Chondrocyte (in vitro differentiated cells): ENCODE data around the gene KRTAP12-1. TPM values are rescaled to one million over a fixed set of nuclear protein-coding genes. Genes with fewer than 3 reads are reported as not detected.
"Not testable (repeated sequence)": the region's sequence is repeated elsewhere in the genome, so short reads cannot be mapped to it uniquely, and the experiment has no call there.

ENCODE experiments used
- DNase-seq: peaks from one replicate; pipeline ENCODE4 v3.0.0; 2021; ENCODE audit warnings: mixed read lengths, low spot score
- H3K27ac Mint-ChIP-seq: one replicate; pipeline ENCODE4 v1.8.0; 2021; ENCODE audit warnings: mild to moderate bottlenecking, moderate library complexity, mixed read lengths; ENCODE audit not compliant: unreplicated experiment
- H3K27me3 Mint-ChIP-seq: 2 replicates; pipeline ENCODE4 v1.8.0; 2021; ENCODE audit warnings: low read depth, mixed read lengths
- H3K36me3 Mint-ChIP-seq: 2 replicates; pipeline ENCODE4 v1.8.0; 2021; ENCODE audit warnings: low read depth, mixed read lengths
- H3K4me1 Mint-ChIP-seq: 2 replicates; pipeline ENCODE4 v1.8.0; 2021; ENCODE audit warnings: low read depth, mild to moderate bottlenecking, mixed read lengths
- H3K4me3 Mint-ChIP-seq: one replicate; pipeline ENCODE4 v1.8.0; 2021; ENCODE audit warnings: mild to moderate bottlenecking, moderate library complexity, mixed read lengths; ENCODE audit not compliant: unreplicated experiment
- H3K9me3 Mint-ChIP-seq: 2 replicates; pipeline ENCODE4 v1.8.0; 2021; ENCODE audit warnings: low read depth, mixed read lengths
- total RNA-seq: library from RNA; stranded (reverse); gene quantifications from 3 replicates; pipeline ENCODE4 v1.2.1, GENCODE V29; 2021
- TF ChIP-seq, protein P1 (sequence below): fragments of 200-600 bp; sonication (generic); IDR thresholded peaks from 2 replicates; pipeline ENCODE4 v1.5.0; 2021; ENCODE audit warnings: antibody characterized with exemption, mild to moderate bottlenecking, moderate library complexity

Gene KRTAP12-1
- total RNA-seq, 1 donor from 2014 or later = not detected

DNA sequence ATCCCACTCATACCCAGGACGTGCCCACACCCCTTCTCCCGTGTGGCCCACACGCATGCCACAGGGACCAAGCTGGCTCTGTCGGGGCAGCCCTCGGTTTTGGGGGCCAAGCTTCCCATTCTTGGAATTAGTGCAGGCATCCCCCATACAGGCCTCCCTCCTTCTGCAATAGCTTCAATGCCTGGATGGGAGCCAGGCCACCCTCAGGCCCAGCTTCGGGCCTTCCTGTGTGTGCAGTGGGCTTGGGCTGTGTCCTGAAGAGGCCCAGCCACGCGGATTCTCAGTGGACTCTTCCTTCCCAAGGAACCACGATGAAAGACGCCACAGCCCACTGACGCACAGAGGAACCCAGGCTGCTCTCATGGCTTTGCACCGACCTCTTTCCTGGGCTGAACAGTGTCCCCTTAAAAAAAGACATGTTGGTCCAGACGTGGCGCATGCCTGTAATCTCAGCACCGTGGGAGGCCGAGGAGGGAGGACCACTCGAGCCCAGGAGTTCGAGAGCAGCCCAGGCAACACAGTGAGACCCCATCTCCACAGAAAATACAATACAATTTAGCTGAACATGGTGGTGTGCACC, 32.4 kb downstream of the KRTAP12-1 start:
- no peak overlapping the region for H3K4me3 Mint-ChIP-seq
- peaks cover 6% of the 10 kb centered on the region for H3K36me3 Mint-ChIP-seq
- TF ChIP-seq, protein P1, sequence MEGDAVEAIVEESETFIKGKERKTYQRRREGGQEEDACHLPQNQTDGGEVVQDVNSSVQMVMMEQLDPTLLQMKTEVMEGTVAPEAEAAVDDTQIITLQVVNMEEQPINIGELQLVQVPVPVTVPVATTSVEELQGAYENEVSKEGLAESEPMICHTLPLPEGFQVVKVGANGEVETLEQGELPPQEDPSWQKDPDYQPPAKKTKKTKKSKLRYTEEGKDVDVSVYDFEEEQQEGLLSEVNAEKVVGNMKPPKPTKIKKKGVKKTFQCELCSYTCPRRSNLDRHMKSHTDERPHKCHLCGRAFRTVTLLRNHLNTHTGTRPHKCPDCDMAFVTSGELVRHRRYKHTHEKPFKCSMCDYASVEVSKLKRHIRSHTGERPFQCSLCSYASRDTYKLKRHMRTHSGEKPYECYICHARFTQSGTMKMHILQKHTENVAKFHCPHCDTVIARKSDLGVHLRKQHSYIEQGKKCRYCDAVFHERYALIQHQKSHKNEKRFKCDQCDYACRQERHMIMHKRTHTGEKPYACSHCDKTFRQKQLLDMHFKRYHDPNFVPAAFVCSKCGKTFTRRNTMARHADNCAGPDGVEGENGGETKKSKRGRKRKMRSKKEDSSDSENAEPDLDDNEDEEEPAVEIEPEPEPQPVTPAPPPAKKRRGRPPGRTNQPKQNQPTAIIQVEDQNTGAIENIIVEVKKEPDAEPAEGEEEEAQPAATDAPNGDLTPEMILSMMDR = no peak
- no peaks in the 10 kb centered on the region for H3K4me1 Mint-ChIP-seq
- DNase-seq = no peak
- H3K27ac Mint-ChIP-seq = no peak overlapping the region
- peaks cover 29% of the 10 kb centered on the region for H3K27me3 Mint-ChIP-seq
- peaks cover 5% of the 10 kb centered on the region for H3K9me3 Mint-ChIP-seq

DNA sequence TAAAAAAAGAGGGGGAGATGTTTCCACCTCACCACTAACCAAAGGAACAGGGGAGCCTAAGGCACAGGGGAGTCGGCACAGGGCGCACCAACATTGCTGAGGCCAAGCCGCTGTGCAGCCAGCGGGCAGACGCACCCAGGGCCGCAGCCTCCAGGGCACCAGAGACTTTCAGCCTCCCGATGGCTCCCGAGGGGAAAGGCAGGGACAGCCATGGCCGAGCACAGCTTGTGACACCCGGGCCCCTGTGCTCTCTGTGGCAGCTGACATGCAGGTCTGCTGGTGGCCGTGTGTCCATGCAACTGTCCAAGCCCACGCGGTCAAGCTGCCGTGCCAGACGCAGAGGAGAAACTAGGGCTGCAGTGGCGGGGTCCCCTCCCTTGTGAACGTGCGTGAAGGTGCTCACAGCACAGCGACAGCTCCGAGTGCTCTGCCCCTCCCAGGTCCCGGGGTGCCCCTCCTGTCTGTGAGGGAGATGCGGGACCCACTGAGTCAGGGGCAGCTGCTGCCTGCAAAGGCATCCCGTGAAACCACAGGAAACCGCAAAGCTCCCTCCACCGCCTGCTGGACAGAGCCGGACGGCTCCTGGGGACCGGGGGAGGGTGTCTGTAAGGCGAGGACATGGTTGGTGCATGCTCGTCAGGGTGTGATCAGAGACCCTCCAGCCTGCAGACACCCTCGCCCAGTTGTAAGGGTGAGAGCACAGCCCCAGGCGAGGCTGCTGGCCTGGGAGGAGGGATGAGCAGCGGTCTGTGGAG, 33.2 kb downstream of the KRTAP12-1 start:
- Mint-ChIP-seq H3K27me3 (peaks cover 26% of the 10 kb centered on the region), H3K4me3 (no peak overlapping the region), H3K4me1 (no peaks in the 10 kb centered on the region), H3K9me3 (peaks cover 14% of the 10 kb centered on the region), H3K27ac (no peak overlapping the region), H3K36me3 (peaks cover 6% of the 10 kb centered on the region)
- TF ChIP-seq, protein P1 = no peak
- DNase-seq = no peak

DNA sequence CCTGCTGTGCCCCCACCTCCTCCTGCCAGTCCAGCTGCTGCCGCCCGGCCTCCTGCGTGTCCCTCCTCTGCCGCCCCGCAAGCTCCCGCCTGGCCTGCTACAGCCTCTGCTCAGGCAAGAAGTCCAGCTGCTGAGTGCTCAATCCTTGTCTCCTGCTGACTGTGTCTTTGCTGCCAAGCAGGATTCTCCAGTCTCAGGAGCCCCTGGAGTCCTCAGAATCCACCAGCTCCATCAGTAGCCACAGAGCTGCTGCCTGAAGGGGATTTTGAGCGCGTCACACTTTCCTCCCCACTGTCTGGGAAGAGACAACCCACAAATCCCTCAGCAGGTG, 34.8 kb downstream of the KRTAP12-1 start:
- peaks cover 26% of the 10 kb centered on the region for H3K9me3 Mint-ChIP-seq
- DNase-seq = no peak
- TF ChIP-seq, protein P1 = no peak
- H3K27ac Mint-ChIP-seq = no peak overlapping the region
- no peak overlapping the region for H3K4me3 Mint-ChIP-seq
- H3K27me3 Mint-ChIP-seq = peaks cover 22% of the 10 kb centered on the region
- H3K36me3 Mint-ChIP-seq = peaks cover 6% of the 10 kb centered on the region
- no peaks in the 10 kb centered on the region for H3K4me1 Mint-ChIP-seq

DNA sequence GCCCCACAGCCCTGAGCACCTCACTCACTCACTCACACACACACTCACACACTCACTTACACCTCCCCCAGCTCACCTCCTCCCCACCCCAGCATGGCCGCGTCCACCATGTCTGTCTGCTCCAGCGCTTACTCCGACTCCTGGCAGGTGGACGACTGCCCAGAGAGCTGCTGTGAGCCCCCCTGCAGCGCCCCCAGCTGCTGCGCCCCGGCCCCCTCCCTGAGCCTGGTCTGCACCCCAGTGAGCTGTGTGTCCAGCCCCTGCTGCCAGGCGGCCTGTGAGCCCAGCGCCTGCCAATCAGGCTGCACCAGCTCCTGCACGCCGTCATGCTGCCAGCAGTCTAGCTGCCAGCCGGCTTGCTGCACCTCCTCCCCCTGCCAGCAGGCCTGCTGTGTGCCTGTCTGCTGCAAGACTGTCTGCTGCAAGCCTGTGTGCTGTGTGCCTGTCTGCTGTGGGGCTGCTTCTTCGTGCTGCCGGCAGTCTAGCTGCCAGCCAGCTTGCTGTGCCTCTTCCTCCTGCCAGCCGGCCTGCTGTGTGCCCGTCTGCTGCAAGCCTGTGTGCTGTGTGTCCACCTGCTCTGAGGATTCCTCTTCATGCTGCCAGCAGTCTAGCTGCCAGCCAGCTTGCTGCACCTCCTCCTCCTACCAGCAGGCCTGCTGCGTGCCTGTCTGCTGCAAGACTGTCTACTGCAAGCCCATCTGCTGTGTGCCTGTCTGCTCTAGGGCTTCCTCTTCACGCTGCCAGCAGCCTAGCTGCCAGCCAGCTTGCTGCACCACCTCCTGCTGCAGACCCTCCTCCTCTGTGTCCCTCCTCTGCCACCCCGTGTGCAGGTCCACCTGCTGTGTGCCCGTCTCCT, 35.4 kb downstream of the KRTAP12-1 start, which contains the start of gene KRTAP10-11:
TSS of gene KRTAP10-11 (plus strand) at position 49 of the 856 bp plus-strand sequence. CDS start at position 94, 45 bp downstream.
- H3K27ac Mint-ChIP-seq, H3K4me1 Mint-ChIP-seq, H3K36me3 Mint-ChIP-seq, DNase-seq, H3K4me3 Mint-ChIP-seq: not testable (repeated sequence)
- Mint-ChIP-seq H3K27me3 (peaks cover 24% of the 10 kb centered on the region), H3K9me3 (peaks cover 28% of the 10 kb centered on the region)

DNA sequence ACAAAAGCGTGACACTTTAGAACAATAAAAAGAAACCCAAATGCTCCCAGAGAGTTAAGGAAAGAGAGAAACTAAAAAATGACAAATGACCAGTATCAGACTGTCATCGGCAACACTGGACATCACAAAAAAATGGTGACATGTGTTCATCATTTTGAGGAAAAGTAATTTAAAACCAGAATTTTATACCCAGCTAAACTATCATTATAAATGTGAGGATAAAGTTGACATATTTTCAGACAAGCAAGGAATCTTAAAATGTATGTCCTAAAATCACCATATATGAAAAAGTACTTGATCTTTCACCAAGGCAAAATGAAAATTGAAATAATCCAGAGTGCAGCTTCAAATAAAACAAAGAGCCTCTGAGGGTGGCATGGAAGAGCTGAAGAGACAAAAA, 37.1 kb downstream of the KRTAP12-1 start:
- TF ChIP-seq, protein P1 = no peak
- DNase-seq = no peak
- no peak overlapping the region for H3K4me3 Mint-ChIP-seq
- H3K4me1 Mint-ChIP-seq = no peaks in the 10 kb centered on the region
- peaks cover 30% of the 10 kb centered on the region for H3K27me3 Mint-ChIP-seq
- peaks cover 36% of the 10 kb centered on the region for H3K9me3 Mint-ChIP-seq
- H3K36me3 Mint-ChIP-seq = peaks cover 6% of the 10 kb centered on the region
- no peak overlapping the region for H3K27ac Mint-ChIP-seq
